GM12892 (cell line): ENCODE data around the gene WBP2NL.

Experiments
- POLR2A ChIP-seq: IDR thresholded peaks from 2 replicates; pipeline ENCODE4 v1.6.1; 2011; ENCODE audit warnings: low read depth, low read length, control low read depth
- POLR2AphosphoS5 ChIP-seq: IDR thresholded peaks from 2 replicates; pipeline ENCODE4 v1.6.1; 2011; ENCODE audit warnings: low read depth, low read length, control low read depth

DNA sequence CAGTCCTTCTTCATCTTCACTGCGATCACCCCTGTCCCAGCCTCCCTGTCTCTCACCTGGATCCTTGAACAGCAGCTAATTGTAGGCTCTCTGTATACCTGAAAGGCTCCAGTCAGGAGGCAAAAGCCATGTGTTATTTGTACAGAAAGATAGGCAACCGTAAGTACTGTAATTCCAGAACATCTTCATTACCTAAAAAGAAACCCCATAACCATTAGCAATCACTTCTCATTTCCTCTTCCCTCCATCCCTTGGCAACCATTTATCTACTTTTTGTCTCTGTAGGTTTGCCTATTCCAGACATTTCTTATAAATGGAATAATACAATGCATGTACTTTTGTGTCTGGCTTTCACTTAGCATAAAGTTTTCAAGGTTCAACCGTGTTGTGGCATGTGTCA, 54.2 kb downstream of the WBP2NL start:
- TF ChIP-seq POLR2A = no peak
- TF ChIP-seq POLR2AphosphoS5 = no peak
